ENCODE data around the gene GREM2. TPM values are rescaled to one million over a fixed set of nuclear protein-coding genes. Genes with fewer than 3 reads are reported as not detected.
A peak's percentile ranks its signal among the peaks of the same experiment; 100 is the strongest.

The GREM2 gene
- total RNA-seq: 1 to 10 TPM in 2 of 4 donors, under 1 TPM in 2; 0.26 to 7.0 (median 1.4) TPM

DNA sequence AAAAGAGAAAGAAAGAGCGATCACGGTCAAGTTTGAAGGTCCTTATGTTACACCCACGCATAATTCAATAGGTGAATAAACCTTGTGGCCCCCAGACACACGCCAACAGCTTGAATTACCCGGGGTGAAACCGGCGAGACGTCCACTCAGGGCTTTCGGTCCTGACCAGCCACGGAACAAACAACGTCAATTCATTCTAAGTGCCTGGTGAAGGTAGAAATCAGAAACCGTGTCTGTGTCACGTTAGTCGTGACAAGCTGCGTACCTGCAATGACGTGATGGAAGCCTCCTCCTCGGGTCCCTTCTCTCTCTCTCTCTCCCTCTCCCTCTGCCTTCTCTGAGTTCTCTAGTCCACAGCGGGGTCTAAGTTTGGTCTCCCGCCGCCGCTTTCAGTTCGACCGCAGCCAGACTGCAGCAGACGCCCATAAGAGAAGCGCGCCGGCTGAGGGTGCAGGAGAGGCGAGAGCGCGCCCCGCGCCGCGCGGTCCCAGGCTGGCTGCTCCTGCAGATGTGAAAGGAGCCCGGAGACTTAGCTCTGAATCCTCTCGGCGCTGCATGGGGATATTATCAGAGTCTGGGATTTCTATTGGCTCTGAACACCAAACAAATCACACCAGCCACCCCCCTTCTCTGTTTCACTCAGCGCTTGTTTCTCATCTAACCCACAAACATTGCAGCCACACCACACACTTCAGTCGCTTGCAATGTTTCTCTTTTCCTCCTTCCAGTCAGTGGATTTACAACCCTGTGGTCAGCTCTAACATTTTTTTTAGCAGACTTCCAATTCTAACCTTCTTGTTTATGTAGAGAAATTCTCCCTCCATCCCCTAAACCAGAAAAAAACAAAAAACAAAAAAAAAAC lies at the start of gene GREM2:
Gene GREM2 (minus strand): TSS at position 537 of the 862 bp plus-strand sequence. CDS start 118,680 bp downstream, outside the sequence.
- no peaks in the 10 kb centered on the region for H3K27me3 ChIP-seq
- H3K36me3 ChIP-seq: no peaks in the 10 kb centered on the region
- peak; percentile 42 to 70 for DNase-seq
- H3K4me1 ChIP-seq: no peaks in the 10 kb centered on the region
- peak within 1 kb of the TSS; percentile 45 to 57 for H3K4me3 ChIP-seq
- H3K27ac ChIP-seq: peak within 1 kb of the TSS; percentile 66 to 71
- H3K9me3 ChIP-seq: no peaks in the 10 kb centered on the region
- intact Hi-C loops (cut with DNase I; ENCODE audit: low total_unique reads): no loop called here
- TF ChIP-seq, protein P1, sequence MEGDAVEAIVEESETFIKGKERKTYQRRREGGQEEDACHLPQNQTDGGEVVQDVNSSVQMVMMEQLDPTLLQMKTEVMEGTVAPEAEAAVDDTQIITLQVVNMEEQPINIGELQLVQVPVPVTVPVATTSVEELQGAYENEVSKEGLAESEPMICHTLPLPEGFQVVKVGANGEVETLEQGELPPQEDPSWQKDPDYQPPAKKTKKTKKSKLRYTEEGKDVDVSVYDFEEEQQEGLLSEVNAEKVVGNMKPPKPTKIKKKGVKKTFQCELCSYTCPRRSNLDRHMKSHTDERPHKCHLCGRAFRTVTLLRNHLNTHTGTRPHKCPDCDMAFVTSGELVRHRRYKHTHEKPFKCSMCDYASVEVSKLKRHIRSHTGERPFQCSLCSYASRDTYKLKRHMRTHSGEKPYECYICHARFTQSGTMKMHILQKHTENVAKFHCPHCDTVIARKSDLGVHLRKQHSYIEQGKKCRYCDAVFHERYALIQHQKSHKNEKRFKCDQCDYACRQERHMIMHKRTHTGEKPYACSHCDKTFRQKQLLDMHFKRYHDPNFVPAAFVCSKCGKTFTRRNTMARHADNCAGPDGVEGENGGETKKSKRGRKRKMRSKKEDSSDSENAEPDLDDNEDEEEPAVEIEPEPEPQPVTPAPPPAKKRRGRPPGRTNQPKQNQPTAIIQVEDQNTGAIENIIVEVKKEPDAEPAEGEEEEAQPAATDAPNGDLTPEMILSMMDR (IDR thresholded peaks at IDR 0.05): no peak
- TF ChIP-seq POLR2A (IDR thresholded peaks at IDR 0.05): peak in 1 of 2 donors; percentile 27

DNA sequence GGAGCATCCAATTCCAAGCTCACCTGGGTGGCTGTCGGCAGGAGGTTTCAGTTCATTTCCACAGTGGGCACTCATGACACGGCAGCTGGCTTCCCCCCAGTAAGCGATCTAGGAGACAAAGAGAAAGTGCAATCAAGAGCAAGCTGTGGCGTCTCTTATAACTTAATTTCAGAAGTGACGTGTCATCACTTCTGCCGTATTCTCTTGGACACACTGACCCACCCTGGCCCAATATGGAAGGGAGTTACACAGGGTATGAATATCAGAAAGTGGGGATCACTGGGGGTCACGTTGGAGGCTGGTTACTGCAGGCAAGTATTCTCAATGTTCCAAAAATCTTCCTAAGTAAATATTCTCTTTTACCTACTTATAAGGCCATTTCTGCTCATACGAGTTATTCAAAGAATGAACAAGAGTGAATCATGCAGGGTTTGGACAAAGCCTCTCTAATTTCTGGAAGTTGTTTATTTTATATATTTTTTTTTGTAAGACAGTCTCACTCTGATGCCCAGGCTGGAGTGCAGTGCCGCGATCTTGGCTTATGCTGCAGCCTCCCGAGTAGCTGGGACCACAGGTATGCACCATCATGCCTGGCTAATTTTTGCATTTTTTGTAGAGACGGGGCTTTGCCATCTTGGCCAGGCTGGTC lies 46.5 kb upstream of the GREM2 start:
- Histone ChIP-seq H3K27ac (no peak overlapping the region), H3K27me3 (no peaks in the 10 kb centered on the region), H3K4me1 (no peaks in the 10 kb centered on the region), H3K9me3 (no peaks in the 10 kb centered on the region), H3K4me3 (no peak overlapping the region), H3K36me3 (no peaks in the 10 kb centered on the region)
- TF ChIP-seq, protein P1 (IDR thresholded peaks at IDR 0.05): no peak
- no peak for TF ChIP-seq POLR2A (IDR thresholded peaks at IDR 0.05)
- intact Hi-C loops (cut with DNase I; ENCODE audit: low total_unique reads): no loop called here
- DNase-seq: no peak

DNA sequence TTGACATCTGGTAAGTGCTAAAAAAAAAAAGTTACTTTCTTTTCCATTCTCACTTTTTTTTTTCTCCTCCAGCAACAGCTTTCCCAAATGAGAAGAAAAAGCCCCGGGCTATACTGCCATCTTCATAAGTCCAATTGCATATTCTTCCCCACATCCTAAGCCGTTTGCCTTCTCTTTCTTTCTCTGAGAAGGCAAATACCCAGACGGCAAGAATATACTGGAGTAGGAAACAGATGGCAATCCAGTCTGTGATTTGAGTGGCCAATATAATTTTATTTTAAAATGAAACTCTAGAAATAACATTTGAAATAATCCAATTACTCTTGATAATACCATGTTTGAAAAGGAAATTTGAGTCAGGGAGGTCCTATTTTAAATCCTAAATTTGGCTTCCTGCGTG lies 44.6 kb upstream of the GREM2 start:
- no peaks in the 10 kb centered on the region for H3K27me3 ChIP-seq
- no peak overlapping the region for H3K4me3 ChIP-seq
- no peak for DNase-seq
- H3K27ac ChIP-seq: no peak overlapping the region
- intact Hi-C loops (cut with DNase I; ENCODE audit: low total_unique reads): no loop called here
- H3K9me3 ChIP-seq: no peaks in the 10 kb centered on the region
- no peaks in the 10 kb centered on the region for H3K36me3 ChIP-seq
- TF ChIP-seq, protein P1 (IDR thresholded peaks at IDR 0.05): no peak
- TF ChIP-seq POLR2A (IDR thresholded peaks at IDR 0.05): no peak
- H3K4me1 ChIP-seq: no peaks in the 10 kb centered on the region

DNA sequence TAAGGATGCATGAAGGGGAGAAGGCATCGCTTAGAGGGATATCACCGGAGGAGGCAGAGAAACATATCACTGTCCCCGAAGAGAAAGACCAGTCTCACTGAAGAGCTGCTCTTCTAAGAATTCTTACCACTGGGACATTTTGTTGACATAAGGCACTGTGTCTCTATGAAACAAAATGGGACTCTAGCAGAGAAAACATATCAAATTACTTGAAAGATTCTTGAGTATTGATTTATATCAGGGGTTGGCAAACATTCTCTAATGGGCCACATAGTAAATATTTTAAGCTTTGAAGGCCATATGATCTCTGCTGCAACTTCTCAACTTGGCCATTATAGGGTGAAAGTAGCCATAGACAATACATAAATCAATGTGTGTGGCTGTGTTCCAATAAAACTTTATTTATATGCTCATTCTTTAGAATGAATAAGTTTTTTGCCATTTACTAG lies 41.0 kb upstream of the GREM2 start:
- intact Hi-C loops (cut with DNase I; ENCODE audit: low total_unique reads): no loop called here
- H3K36me3 ChIP-seq: no peaks in the 10 kb centered on the region
- no peak for DNase-seq
- no peak for TF ChIP-seq POLR2A (IDR thresholded peaks at IDR 0.05)
- TF ChIP-seq, protein P1 (IDR thresholded peaks at IDR 0.05): no peak
- H3K27ac ChIP-seq: no peak overlapping the region
- H3K9me3 ChIP-seq: no peaks in the 10 kb centered on the region
- no peak overlapping the region for H3K4me3 ChIP-seq
- no peaks in the 10 kb centered on the region for H3K27me3 ChIP-seq
- no peaks in the 10 kb centered on the region for H3K4me1 ChIP-seq

DNA sequence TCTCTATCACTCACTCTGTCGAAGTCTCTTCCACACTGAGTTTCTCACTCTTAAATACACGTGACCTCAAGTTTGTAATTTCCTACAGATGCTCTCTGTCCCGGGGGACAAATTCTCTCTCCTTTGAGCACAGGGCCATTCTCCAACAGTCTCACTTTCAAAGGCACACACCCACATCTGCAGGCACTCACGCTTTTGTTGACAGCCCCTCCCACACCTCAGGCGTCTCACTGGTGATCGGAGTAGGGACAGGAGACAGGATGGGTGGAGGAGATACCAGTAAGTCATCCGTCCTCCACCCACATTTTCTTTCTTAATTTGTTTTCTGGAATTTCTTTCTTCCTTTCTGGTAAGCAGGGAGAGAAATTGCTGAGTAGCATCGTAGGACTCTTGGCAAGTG lies 40.6 kb upstream of the GREM2 start:
- Histone ChIP-seq H3K27ac (no peak overlapping the region), H3K27me3 (no peaks in the 10 kb centered on the region)
- intact Hi-C loops (cut with DNase I; ENCODE audit: low total_unique reads): no loop called here

More for the DNA sequence above, 40.6 kb upstream of the GREM2 start:
- Histone ChIP-seq H3K4me1 (no peaks in the 10 kb centered on the region), H3K9me3 (no peaks in the 10 kb centered on the region), H3K36me3 (no peaks in the 10 kb centered on the region), H3K4me3 (no peak overlapping the region)
- TF ChIP-seq, protein P1 (IDR thresholded peaks at IDR 0.05): no peak
- no peak for TF ChIP-seq POLR2A (IDR thresholded peaks at IDR 0.05)
- DNase-seq: no peak

Data from uterus (tissue), 4 donors.